HG02840 (cell line): ENCODE data around the gene MTHFR.

Experiments
- ATAC-seq: cut with Tn5 transposase; IDR thresholded peaks from one replicate; pipeline ENCODE4 v1.9.1; 2021; ENCODE audit warnings: mild to moderate bottlenecking, moderate library complexity, moderate number of reproducible peaks; ENCODE audit not compliant: unreplicated experiment, low FRiP score

Gene MTHFR

GRCh38 chr1:11799099-11799498, 6.7 kb downstream of the MTHFR start:
- no peak for ATAC-seq

GRCh38 chr1:11797525-11798216, 8.1 kb downstream of the MTHFR start:
- no peak for ATAC-seq

- ATAC-seq, result no peak
Observed at GRCh38 chr1:11796036-11796828, 9.5 kb downstream of the MTHFR start.

GRCh38 chr1:11795238-11795890, 10.4 kb downstream of the MTHFR start:
- ATAC-seq, result no peak

- no peak for ATAC-seq
Observed at GRCh38 chr1:11794446-11795237, 11.1 kb downstream of the MTHFR start.

- no peak for ATAC-seq
Observed at GRCh38 chr1:11793819-11794218, 11.9 kb downstream of the MTHFR start.

GRCh38 chr1:11792106-11792505, 13.7 kb downstream of the MTHFR start:
- ATAC-seq, result no peak

GRCh38 chr1:11790880-11791715, 14.7 kb downstream of the MTHFR start:
- ATAC-seq, result no peak

- ATAC-seq, result no peak
Observed at GRCh38 chr1:11790101-11790879, 15.5 kb downstream of the MTHFR start.

GRCh38 chr1:11789126-11790067, 16.4 kb downstream of the MTHFR start:
- ATAC-seq, result no peak

- ATAC-seq, result no peak
Observed at GRCh38 chr1:11788549-11789053, 17.2 kb downstream of the MTHFR start.

- no peak for ATAC-seq
Observed at GRCh38 chr1:11787804-11788436, 17.8 kb downstream of the MTHFR start.

GRCh38 chr1:11787251-11787803, 18.4 kb downstream of the MTHFR start:
- ATAC-seq, result no peak

- no peak for ATAC-seq
Observed at GRCh38 chr1:11786168-11786567, 19.6 kb downstream of the MTHFR start.

GRCh38 chr1:11784993-11785769, 20.6 kb downstream of the MTHFR start:
- ATAC-seq, result no peak
